ENCODE data around the gene ADGRV1.
"Not testable (repeated sequence)": the region's sequence is repeated elsewhere in the genome, so short reads cannot be mapped to it uniquely, and the experiment has no call there.

The ADGRV1 gene

DNA sequence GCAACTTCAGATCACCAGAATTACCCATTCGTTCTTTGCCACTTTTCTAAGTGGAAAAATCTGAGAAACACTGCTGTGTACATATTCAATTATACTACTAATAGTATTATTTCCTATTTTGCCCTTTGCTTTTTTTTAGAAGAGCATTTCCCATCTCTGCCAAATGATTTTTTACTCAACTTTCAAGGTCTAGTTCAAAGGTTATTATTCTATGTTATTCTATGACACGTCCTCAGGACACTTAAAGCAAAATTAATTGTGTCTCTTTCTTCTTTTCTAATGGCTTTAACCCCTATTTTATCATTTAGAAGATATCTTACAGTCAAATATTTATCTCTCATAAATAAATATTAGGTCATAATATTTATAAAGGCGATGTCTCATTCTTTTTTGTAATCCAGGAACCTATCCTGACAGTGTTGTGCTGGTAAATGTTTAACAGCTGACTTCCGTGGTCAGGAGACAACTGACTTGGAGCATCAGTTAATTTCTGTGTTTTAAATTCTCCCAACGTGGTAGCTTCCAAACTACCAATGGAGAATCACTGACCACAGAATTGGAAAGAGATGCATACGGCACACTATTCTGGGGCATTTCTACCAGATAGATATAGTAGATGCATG, 449.3 kb downstream of the ADGRV1 start:
- DNase-seq = no peak

DNA sequence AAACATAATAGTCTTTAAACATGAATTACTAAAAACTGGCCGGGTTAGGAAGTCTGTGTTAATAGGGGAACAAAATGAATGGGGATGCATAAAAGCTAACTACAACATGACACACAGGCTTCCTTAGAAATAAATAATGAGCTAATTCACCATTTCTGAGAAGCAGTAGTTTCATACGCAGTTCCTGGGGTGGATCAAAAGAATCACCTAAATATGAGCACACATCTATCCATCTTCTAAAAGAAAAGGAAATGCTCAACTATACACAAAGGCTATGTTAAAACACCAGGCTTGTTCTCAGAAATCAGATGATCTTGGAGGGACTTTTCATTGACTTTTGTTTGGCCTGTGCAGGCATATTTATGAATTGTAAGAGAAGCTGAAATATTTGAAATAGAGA, 451.5 kb downstream of the ADGRV1 start:
- DNase-seq = no peak

DNA sequence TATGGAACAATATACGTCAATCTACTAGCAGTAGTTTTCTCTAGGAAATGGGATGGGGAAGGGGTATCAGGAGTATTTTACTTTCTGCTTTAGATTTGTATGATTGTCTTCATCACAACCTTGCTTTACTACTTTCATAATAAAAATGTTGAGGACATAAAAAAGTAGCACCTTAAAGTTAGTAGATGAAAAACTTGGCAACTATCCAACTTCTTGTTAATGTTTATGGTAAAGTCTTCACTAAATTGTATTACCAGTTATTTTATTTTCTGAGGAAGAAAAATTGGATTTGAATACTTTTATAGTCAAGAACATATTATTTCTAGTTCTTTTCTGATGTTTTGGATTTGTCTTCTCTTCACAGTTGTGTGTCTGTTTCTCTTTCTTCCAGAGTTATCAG, 452.4 kb downstream of the ADGRV1 start:
- DNase-seq = no peak

DNA sequence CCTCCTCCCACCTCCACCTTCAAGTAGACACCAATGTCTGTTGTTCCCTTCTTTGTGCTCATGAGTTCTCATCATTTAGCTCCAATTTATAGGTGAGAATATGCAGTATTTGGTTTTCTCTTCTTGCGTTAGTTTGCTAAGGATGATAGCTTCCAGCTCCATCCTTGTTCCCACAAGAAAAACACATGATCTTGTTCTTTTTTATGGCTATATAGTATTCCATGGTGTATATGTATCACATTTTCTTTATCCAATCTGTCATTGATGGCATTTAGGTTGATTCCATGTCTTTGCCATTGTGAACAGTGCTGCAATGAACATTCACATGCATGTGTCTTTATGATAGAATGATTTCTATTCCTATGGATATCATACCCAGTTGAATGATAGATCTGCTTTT, 454.3 kb downstream of the ADGRV1 start:
- not testable (repeated sequence) for DNase-seq

DNA sequence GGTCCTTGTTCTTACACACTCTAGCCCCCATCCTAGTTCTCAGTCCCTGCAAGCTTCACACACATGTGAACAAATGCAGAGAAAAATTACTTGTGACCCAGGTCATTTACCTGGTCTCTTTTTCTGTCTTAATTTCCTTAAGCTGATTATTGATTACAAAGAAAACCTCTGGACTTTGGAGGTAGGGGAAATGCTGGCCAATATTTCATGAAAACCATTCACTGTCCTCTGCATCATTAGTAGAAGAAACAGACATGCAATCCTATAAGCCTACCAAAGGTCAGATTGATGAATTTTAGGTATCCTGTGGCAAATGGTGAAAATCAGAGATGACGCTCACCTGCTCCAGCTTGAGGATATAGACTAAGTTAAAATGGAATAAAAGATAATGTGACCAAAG, 457.7 kb downstream of the ADGRV1 start:
- DNase-seq = no peak

DNA sequence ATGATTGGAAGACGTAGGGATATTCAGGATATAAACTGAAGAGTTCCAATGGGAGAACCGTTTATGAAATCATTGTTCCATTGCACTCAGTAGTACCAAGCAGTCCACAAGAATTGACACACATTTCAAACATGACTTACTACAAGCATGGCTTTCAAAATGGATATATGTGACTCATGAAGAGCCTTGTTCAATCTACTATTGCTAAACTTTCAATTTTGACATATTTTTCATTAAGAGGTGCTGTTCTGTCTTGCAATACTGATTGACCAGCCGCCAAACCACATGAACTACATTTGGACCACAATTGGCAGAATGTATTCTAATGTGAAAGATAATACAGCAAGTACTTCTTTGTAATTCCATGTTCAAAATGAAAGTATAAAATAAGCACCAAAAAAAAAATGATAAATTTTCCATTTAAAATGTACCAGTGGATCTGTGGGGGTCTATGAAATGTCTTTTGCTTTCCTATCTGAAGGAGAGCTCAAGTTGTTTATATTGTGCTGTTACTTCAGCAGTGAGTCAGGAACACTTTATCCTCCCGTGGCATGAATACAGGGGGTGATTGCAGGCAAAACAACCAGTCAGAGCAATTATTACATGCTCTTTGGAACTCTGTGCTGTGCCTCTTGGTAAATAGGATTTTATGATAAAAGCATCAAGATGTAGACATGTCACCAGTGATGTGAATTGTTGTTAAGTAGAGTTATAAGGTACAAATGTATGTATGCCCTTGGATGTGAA, 458.5 kb downstream of the ADGRV1 start:
- DNase-seq = no peak

DNA sequence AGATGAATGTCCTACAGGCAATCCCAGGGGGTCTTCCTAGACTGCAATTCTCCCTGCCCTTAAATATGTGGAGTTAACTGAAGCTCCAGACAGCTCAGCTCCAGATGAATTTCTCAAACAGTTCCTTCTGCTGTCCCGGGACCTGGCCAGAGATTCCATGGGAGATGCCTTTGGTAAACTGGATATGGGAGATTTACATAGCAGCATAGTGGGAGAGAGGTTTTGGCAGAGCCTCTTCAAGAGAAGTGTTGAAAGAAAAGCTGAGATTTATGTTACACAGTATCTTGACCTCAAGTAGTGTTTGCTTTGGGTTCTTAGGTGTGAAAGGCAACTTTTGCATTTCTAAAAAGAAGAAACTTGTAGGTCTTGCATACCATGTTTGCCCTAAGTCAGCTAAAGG, 459.6 kb downstream of the ADGRV1 start:
- no peak for DNase-seq

DNA sequence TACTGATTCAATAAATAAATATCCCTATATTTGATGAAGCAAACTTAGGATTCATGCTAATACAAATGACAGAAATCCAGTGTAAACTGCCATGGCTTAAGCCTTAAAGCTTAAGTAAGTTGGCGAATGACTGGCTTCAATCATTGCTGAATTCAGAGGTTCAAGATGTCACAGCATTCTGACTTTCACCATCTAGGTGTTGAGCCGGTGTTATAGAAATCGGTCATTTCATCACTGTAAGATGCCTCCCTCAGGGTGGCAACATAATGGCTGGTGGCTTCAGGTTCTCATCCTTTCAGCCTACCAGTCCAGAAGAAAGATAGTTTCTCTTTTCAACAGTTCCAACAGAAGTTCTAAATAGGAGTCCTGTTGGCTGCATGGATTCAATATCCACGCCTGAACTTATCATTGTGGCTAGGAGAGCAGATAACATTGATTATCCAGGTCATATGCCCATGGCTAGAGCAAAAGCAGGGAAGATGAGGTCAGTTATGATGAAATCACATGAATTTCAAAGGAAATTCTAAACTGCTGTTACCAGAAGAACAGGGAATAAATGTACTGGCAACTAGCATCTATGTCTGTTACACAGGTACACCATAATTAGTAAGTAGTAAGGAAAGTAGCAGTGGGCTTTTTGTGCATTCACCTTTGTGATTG, 460.2 kb downstream of the ADGRV1 start:
- no peak for DNase-seq

DNA sequence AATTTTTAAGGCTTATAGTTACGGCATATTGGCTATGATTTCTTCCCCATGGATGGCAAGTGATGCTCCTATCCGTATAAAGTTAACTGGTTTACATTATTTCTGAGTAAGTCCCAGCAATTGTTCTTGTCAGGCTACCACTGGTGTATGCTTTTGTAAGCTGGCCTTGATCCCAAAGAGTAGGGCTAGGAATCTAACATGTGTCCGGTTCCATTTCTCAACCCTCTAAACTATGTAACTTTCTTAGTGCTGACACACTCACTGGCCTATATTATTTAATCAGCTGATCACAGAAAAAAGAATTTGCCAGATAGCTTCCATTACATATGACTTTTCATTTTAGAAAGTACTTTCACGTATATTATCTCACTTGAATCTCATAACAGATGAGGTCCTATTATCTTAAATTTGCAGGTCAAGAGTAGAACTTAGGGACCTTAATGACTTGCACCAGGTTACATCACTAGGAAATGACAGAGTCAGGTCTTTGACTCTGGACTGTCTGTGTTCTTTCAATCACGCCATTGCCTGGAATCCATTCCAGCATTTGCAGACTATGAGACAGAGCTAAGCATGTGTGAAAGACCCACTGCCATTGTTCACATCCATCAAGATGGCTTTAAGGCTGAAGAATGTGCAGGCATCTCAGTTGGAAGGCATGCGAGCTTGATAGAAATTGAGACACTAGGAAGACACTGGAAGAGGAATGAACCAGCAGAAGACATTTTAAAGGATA, 461.6 kb downstream of the ADGRV1 start:
- DNase-seq = no peak

DNA sequence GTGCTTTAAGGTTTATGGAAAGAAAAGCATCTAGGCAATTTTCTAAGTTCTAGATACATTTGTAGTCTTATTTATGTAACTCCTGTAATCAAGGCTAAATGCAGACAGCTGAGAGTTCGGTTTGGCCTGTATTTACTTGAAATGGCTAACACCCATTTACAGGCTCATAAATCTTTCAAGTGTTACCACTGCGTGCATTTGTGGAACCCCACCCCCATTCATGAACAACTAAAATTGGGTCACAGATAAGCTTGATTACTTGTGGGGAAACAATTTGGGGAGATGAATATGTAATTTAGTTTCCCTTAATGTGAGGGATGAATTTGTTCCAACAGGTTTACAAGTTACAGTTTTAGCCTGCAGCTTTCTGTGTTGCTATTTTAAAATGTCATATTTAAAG, 463.9 kb downstream of the ADGRV1 start:
- no peak for DNase-seq

DNA sequence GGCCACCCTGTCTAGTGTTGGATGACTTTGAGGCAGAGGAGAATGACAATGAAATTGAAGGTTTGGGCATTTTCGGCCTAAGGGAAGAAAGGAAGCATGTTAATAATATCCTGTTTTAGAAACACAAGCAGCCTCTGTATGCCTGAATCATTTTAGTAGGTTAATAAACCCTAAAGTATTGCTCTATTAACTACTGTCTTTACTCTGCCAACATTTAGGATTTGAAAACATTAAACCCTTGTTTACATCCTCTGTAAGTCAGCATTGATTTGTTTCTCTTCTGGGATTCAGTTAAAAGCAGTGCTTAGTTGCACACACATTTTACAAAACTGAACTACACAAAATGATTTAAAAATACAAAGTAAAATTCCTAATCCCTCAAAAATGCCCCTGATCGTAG, 465.6 kb downstream of the ADGRV1 start:
- no peak for DNase-seq

DNA sequence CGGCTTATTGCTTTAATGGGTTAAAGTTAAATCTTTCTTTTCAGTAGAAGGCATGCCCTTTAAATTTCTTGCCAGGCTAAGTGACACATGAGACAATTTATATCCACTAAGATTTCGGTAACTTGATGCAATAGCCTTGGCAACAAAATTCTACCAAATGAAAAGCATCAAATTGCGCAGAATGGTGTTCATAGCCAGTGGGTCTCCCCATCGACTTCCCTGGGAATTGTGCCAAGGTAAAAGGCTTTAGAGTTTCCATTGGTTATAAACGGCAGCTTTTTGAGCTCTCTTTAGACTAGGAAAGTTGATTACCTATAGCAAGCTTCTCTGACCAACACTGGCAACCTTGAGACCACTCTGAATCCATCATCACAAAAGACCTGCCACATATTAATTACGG, 466.1 kb downstream of the ADGRV1 start:
- DNase-seq = no peak

DNA sequence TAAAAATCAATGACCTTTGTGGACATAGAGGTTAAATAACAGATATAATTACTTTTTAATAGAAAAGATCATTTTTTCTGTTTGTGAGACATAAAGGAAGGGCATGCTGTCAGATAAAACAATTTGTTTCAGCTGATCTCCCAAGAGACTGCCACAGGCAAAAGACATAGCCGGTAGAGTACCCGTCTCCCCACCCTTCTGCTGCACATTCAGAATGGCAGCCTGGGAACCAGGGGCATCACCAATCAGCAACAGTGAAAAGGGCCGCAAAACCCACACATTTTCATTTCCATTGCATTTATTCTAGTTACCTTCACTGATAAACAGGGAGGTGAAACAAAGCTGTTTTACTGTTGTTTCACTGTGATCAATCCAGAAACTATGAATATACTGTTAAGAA, 466.9 kb downstream of the ADGRV1 start:
- no peak for DNase-seq

DNA sequence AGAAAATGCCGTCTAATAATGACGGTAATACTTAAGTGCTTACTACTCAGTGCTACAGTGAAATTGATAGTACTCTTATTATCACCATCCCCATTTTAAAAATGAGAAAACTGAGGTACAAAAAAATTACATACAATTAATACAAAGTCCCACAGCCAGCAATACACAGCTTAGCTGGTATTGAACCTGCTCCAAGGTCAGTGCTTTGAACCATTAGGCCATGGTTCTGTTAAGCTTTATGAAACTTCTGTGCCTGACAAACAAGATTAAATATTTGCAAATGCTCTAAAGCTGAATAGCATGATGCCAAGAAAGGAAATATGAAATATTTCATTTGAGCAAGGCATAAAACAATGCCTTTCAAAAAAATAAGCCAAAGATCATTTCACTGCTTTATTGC, 467.4 kb downstream of the ADGRV1 start:
- no peak for DNase-seq

DNA sequence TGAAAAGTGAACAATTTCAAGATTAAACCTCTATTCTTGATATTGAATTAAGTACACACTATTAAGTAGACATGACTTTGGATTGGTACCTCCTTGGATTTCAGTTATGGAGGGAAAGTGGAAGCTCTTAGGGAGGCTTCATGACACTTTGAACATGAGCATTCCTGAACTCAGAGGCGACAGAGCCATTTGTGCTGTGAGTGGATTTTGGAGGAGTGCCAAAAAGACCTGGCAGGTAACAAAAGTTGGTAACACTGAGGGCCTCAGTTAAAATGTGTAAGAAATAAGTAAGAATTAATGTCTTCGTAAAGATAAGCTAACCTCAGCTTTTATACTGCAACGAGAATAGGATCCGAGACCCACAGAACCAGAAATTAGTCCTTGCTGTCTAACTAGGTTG, 467.9 kb downstream of the ADGRV1 start:
- no peak for DNase-seq

DNA sequence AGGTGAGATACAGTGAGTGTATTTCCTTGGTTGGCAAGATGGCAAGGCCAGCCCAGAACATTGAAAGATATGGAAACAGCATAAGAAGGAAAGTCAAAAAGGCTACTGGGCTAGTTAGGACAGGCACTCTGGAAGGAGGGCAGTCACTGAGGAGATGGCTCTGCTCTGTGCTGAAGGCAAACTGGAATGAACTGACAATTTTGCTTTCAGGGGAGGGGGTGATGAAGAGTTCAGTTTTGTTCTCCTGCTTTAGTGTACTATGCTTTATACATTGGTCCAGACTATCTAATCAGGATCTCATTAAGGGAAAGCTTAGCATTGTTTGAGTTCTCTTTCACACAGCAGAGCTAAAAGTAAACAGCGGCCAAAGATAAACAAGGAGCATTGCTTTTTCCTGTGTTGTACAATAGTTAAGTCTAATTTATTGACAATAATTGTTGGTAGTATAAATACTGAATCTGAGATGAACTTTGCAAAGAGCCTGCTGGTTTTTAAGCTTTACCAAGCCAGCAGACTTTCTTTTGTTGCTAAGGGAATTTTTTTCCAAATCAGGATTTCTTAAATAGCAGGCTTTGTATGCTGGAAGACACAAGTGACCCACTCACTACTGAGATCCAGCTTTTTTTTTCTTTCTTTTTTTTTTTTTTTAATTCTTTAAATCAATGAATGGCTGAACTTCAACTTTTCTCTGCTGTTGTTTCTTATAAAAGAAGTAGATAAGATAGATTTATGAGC, 469.0 kb downstream of the ADGRV1 start:
- no peak for DNase-seq

DNA sequence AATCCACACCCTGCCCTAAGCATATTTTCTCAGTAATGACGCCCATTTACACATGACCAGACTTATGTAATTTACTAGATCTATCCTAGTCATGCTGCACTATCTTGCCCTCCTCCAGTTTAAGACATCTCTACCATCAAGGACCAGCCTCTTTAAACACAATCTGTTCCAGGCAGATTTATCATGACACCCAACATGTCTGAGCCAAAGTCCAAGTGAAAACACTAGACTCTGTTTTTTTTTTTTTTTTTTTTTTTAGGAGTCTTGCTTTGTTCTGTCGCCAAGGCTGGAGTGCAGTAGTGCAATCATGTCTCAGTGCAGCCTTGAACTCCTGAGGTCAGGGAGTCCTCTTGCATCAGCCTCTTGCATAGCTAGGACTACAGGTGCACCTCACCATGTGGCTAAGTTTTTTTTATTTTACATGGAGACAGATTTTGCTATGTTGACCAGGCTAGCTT, 469.9 kb downstream of the ADGRV1 start:
- no peak for DNase-seq

DNA sequence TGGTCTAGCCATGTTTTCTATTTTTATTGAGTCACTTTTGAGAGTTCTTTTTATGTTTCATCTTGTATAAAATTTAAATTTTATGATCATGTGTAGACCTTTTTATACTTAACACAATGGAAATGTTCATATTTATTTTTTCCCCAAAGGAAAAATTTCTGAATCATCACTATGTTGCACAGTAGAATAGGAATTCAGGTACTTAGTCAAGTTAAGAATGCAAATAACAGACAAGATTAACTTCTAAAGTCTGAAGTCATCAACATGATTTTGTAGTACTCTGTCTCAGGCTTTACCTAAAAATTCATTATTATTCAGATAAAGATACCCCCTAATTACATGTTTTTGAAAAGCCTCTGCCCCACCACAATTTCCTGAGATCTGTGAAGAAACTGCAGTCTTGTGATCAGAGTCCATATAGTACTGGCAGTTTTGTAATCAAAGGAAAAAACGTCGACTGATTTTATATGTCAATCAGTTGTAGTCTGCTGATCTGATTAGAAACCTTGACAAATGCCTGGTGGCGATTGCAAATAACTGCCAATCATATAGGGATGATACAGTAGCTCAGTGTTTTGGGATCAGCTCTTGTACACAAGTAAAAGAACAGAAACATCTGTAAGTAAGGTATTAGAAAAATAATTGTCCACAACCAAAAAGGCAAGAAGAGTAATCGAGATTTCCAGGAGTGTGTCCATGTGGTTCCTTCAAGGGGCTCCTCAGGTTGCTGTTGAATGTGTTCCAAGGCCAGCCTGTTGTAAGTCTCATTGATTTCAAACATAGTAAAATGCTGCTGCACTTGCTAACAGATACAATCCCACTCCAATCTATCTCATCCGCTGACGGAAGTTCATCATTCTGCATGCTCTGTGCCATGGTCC, 472.2 kb downstream of the ADGRV1 start:
- no peak for DNase-seq

DNA sequence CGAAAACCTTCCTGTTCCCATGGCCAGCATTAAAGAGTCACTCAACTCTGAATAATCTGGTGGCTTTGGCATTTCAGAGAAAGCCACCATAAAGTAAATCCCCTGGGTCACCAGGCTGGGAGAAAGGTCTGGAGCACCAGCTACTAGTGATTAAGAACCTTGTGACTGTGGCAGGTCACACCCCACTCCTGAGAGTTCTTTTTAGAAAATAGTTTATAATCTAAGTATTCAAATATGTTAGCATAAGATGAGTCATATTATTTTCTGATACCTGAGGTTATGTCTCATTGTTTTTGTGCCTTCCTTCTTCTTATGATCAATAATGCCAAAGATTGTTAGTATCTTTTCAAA, 472.8 kb downstream of the ADGRV1 start:
- no peak for DNase-seq

DNA sequence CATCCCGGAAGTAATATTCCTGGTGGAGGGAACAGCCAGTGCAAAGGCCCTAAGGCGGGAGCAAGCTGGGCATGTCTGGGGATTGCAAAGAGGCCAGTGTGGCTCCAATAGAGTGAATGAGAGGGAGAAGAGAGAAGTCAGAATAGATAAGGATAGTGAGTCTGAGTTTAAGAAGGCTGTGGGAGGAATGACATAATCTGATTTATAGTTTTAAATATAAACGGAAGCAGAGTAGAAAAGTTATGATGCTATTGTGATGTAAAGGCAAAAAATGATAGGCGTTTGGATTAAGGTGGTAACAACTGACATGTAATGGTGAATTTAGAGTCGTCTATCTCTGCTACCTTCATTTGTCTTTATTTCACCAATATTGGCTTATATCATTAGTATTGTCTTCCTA, 473.5 kb downstream of the ADGRV1 start:
- no peak for DNase-seq

DNA sequence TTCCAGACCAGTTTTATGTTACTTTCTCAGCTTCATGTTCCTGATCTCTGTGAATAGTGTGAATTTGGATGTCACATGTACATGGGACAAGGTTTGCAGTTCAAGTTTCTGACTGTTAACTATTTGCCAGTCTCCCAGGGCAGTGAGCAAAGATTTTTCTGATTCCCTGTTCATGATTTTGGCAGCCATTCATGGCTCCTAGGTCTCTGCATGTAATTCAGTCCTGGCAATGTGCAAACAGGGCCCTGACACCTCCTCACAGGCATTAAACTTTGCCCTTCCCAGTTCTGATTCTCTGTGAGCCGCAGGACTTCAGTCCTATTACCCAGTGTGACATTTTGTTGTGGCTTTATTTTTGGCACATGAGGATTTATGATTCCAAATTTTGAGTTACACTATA, 474.8 kb downstream of the ADGRV1 start:
- DNase-seq = no peak

Measured in CD4-positive, alpha-beta T cell treated with Interleukin-17A for 4 hours (primary cell).